Midbrain (tissue), 1 donor: ENCODE measurements around the gene ZNF740.
"Not testable (repeated sequence)": the region's sequence is repeated elsewhere in the genome, so short reads cannot be mapped to it uniquely, and the experiment has no call there.

Experiments
- DNase-seq: peaks from one replicate; lab custom pipeline; 2025; lab: John Stamatoyannopoulos, UW

ZNF740 gene

GRCh38 chr12:53173085-53173715 lies 7.3 kb upstream of the ZNF740 start:
- no peak for DNase-seq

GRCh38 chr12:53174881-53175491 lies 5.5 kb upstream of the ZNF740 start:
- DNase-seq, result no peak

- no peak for DNase-seq
Measured at GRCh38 chr12:53176750-53177149, 3.8 kb upstream of the ZNF740 start.

- DNase-seq, result not testable (repeated sequence)
Measured at GRCh38 chr12:53177447-53177846, 3.1 kb upstream of the ZNF740 start.

GRCh38 chr12:53178803-53179202 lies 1.7 kb upstream of the ZNF740 start:
- not testable (repeated sequence) for DNase-seq

GRCh38 chr12:53179687-53180219 lies 769 bp upstream of the ZNF740 start:
- peak; percentile 52 for DNase-seq

- peak; percentile 87 for DNase-seq
Measured at GRCh38 chr12:53180931-53181645, 566 bp downstream of the ZNF740 start.

GRCh38 chr12:53181935-53182334 lies 1.4 kb downstream of the ZNF740 start:
- no peak for DNase-seq

- DNase-seq, result no peak
Measured at GRCh38 chr12:53182903-53183302, 2.4 kb downstream of the ZNF740 start.

GRCh38 chr12:53184828-53185227 lies 4.3 kb downstream of the ZNF740 start:
- no peak for DNase-seq

GRCh38 chr12:53185582-53186153 lies 5.1 kb downstream of the ZNF740 start:
- no peak for DNase-seq

- DNase-seq, result no peak
Measured at GRCh38 chr12:53186745-53187144, 6.2 kb downstream of the ZNF740 start.

GRCh38 chr12:53187145-53187899 lies 6.8 kb downstream of the ZNF740 start:
- DNase-seq, result no peak

- peak; percentile 18 for DNase-seq
Measured at GRCh38 chr12:53190108-53190729, 9.7 kb downstream of the ZNF740 start.

- no peak for DNase-seq
Measured at GRCh38 chr12:53191096-53191884, 10.8 kb downstream of the ZNF740 start.

- no peak for DNase-seq
Measured at GRCh38 chr12:53191885-53192530, 11.5 kb downstream of the ZNF740 start.

GRCh38 chr12:53192531-53193021 lies 12.1 kb downstream of the ZNF740 start:
- no peak for DNase-seq

- DNase-seq, result no peak
Measured at GRCh38 chr12:53193040-53193439, 12.5 kb downstream of the ZNF740 start.

- DNase-seq, result no peak
Measured at GRCh38 chr12:53193985-53194716, 13.6 kb downstream of the ZNF740 start.
